SK-N-SH (cell line): Measurements from ENCODE around the gene CP.

Source experiments
- CTCF ChIP-seq: fragments of 200-600 bp; sonication (generic); IDR thresholded peaks from 2 replicates; pipeline ENCODE4 v1.6.1; 2017; ENCODE audit warnings: antibody characterized with exemption, mild to moderate bottlenecking, moderate library complexity
- EP300 ChIP-seq, 2 experiments: IDR thresholded peaks; 2 replicates each; pipeline versions ENCODE4 v1.4.0 to v1.6.1; 2012; ENCODE audit warnings: borderline replicate concordance in 1 of 2, low read depth in 1 of 2, low read length in 1 of 2
- GABPA ChIP-seq: IDR thresholded peaks from 2 replicates; pipeline ENCODE4 v1.4.0; 2012; ENCODE audit warnings: low read depth, mild to moderate bottlenecking
- IRF3 ChIP-seq: fragments of 150-350 bp; IDR thresholded peaks from 2 replicates; pipeline ENCODE4 v1.6.1; 2016; ENCODE audit warnings: mild to moderate bottlenecking, low read depth, low read length
- JUND ChIP-seq: IDR thresholded peaks from 2 replicates; pipeline ENCODE4 v1.4.0; 2012
- MXI1 ChIP-seq: IDR thresholded peaks from 2 replicates; pipeline ENCODE4 v1.6.1; 2012; ENCODE audit warnings: mild to moderate bottlenecking, low read depth, low read length, improper control_type of control experiment
- NFIC ChIP-seq: IDR thresholded peaks from 2 replicates; pipeline ENCODE4 v1.4.0; 2012; ENCODE audit warnings: borderline replicate concordance
- RAD21 ChIP-seq: IDR thresholded peaks from 2 replicates; pipeline ENCODE4 v1.6.1; 2012; ENCODE audit warnings: mild to moderate bottlenecking, low read length
- RCOR1 ChIP-seq: fragments of 150-350 bp; IDR thresholded peaks from 2 replicates; pipeline ENCODE4 v1.6.1; 2017; ENCODE audit warnings: antibody characterized with exemption, low read length
- REST ChIP-seq: IDR thresholded peaks from 2 replicates; pipeline ENCODE4 v1.6.1; 2012; ENCODE audit warnings: mild to moderate bottlenecking, low read depth, low read length, moderate library complexity
- USF1 ChIP-seq: IDR thresholded peaks from 2 replicates; pipeline ENCODE4 v1.4.0; 2012; ENCODE audit warnings: low read depth, borderline replicate concordance
- USF2 ChIP-seq: fragments of 150-350 bp; IDR thresholded peaks from 2 replicates; pipeline ENCODE4 v1.6.1; 2017; ENCODE audit warnings: antibody characterized with exemption, low read length, low read depth, borderline replicate concordance
- YY1 ChIP-seq: IDR thresholded peaks from 2 replicates; pipeline ENCODE4 v1.4.0; 2012; ENCODE audit warnings: low read depth, mild to moderate bottlenecking

- TF ChIP-seq REST = no peak
- no peak for TF ChIP-seq EP300 (IDR thresholded peaks at IDR 0.05; ENCODE audit: borderline replicate concordance in 1 of 2, low read depth in 1 of 2, low read length in 1 of 2)
- no peak for TF ChIP-seq CTCF
- no peak for TF ChIP-seq YY1
- no peak for TF ChIP-seq RCOR1
- TF ChIP-seq USF2 = no peak
- TF ChIP-seq IRF3 = no peak
- TF ChIP-seq NFIC = no peak
- TF ChIP-seq USF1 = no peak
- TF ChIP-seq GABPA = no peak
- no peak for TF ChIP-seq MXI1
- TF ChIP-seq RAD21 = no peak
- TF ChIP-seq JUND = no peak
These were observed 78.9 kb downstream of the CP start for GRCh38 chr3:149142682-149143081.
